Inflammatory macrophage treated with lipopolysaccharide for 1 hour (primary cell): ENCODE data around the gene SMYD1.
"Not testable (repeated sequence)": the region's sequence is repeated elsewhere in the genome, so short reads cannot be mapped to it uniquely, and the experiment has no call there.

Experiments
- DNase-seq, 2 donors: peaks; one replicate each; pipeline ENCODE4 v3.0.0-alpha.2; 2020 to 2022

Gene SMYD1

DNA sequence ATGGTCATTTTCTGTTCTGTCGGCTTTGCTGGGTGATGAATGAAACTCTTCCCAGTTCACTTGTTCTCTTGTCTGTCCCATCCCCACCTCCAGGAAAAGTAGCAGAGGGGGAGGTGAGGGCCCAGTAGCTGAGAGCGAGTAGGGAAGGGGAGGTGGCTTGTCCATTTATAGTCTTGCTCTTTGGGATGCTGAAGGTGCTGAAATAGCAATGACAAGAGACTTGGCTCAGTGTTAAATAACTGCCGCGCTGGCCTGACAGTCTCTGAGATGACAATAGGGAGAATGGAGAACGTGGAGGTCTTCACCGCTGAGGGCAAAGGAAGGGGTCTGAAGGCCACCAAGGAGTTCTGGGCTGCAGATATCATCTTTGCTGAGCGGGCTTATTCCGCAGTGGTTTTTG, at the start of gene SMYD1:
Gene SMYD1 (plus strand): TSS at position 228 of the 400 bp plus-strand sequence. CDS start 40 bp downstream, at position 268.
- no peak for DNase-seq

DNA sequence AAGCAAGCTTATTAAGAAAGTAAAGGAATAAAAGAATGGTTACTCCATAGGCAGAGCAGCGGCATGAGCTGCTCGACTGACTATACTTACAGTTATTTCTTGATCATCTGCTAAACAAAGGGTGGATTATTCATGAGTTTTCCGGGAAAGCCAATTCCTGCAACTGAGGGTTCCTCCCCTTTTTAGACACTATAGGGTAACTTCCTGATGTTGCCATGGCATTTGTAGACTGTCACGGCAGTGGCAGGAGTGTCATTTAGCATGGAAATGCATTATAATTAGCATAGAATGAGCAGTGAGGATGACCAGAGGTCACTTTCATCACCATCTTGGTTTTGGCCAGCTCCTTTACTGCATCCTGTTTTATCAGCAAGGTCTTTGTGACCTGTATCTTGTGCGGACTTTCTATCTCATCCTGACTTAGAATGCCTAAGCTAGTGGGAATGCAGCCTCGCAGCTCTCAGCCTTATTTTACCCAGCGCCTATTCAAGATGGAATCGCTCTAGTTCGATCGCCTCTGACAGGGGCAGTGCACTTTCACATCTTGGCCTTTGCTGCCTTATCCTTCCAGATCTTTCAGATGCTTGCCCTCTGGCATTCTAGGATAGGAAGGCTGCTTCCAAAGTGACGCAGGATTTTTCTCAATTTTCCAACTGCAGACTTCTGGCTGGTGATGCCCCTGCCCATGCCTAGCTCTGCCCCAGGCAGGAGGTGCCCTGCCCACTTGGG, 49.4 kb upstream of the SMYD1 start:
- not testable (repeated sequence) for DNase-seq

DNA sequence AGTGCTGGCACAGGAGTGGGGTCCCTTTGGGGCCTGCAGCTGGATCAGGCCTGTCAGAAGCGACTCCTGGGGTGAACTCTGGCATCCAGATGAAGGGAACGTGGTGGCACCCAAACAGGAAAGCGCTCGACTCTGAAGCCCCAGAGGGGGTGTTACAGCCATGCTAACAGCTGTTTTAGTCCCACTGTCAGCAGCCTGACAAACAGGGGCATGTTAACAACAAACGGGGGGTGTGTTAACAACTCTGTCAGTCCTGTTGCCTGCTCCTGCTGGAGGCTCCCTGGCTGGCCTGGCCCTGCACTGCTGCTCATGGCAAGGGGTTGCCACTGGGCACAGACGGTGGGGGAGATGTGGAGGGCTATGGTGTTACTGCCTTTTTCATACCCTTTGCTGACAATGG, 48.7 kb upstream of the SMYD1 start:
- no peak for DNase-seq

DNA sequence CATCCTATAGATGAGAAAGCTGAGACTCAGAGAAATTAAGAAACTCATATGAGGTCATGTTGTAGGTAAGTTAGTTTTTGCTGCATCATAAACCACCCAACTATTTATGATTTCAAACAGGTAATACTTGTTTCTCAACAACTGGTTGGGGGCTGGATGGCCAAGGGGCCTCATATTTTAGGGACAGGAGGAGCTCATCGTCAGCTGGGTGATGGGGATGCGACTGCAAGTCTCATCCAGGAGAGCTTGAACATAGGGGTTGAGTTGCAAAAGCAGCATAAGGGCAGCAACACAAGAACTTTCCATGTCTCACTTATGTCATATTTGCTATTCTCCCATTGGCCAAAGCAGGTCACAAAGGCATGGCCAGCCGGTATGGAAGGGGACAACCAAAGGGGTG, 47.6 kb upstream of the SMYD1 start:
- DNase-seq, result no peak

DNA sequence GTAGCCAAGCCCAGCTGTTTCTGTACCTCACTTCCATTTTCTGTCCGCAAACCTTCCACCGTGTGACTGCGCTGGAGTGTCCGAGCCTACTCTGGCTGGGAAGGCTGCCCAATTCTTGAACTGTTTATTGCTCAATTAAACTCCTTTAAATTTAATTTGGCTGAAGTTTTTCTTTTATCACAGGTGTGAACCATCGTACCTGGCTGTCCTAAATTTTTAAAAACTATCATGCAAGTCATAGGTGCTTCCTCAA, 45.0 kb upstream of the SMYD1 start:
- no peak for DNase-seq

DNA sequence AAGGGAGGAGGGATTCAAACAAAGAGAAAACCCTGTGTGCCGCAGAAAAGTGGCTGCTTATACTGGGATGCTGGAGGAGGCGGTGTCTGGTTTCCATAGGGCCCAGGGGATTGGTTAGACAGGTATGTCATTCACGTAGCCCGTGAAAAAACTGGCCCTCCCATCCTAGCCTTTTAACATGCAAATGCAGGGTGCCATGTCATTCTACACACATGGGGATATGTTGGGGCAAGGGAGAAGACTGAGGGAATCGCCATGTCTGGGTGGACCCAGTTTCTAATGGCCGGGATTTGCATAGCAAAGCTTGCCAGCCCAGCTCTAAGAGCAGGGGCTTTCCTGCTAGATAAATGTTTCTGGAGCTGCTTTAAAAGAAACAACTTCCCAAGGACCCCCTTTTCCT, 43.1 kb upstream of the SMYD1 start:
- DNase-seq, result no peak

DNA sequence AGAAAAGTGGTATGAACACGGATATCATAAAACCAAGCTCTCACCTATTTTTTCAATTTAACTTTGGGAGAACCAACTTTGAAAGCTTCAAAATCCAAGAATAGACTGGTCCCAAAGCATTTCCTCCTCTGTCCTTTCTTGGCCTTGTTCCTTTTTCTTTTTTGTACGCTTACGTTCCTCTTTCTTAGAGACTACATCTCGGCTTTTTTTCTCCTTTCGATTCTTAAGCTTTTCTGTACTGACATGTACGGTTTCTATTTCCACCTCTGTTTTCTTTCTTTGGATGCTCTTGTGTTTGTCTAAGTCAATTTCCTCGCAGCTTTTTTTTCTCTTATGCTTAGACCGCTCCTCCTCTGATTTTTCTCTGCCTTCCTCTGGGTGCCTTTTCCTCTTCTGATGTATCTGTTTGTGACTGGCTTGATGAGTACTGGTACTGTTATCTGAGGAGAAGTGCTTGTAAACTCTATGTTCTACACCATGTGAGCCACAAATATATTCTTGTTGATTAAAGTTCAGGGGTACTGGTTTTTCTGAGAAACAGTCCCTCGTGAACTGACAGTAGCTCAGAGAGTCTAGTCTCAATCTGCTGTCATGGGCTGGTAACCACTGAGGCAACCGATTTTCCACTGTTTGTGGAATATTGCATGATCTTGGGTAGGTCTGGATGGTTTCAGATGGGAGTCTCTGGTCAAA, 39.8 kb upstream of the SMYD1 start:
- DNase-seq, result peak; percentile 39 to 60

DNA sequence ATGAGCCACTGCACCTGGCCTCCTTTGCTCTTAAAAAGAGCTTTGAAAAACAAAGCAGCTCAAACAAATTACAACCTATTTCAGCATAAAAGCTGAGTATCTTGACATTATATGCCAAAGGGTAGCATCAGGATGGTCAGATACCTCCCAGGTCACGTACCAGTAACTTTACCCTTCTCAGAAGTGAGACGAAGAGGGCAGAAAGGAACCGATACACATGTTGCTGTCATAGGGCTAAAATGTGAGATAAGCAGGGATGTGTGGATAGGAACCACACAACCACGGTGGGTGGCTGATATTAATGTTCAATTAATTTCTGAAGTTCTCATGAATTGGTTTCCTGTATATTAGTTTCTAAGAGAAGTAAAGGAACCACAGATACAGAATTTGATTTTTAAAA, 38.7 kb upstream of the SMYD1 start:
- DNase-seq, result no peak

DNA sequence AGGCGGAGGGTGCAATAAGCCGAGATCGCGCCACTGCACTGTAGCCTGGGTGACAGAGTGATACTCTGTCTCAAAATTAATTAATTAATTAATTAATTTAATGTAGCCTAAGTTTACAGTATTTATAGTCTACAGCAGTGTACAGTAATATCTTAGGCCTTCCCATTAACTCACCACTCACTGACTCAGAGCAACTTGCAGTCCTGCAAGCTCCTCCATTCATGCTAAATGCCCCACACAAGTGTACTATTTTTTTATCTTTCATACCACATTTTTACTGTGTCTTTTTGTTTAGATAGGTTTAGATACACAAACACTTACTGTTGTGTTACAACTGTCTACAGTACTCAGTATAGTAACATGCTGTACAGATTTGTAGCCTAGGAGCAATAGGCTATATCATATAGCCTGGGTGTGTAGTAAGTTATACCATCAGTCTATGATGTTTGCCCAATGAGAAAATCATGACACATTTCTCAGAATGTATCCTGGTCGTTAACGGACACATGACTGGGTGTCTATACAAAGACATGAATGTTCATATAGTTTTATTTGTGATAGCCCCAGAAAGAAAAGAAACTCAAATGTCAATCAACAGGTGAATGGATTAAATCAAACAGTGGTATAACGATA, 35.4 kb upstream of the SMYD1 start:
- DNase-seq, result no peak

DNA sequence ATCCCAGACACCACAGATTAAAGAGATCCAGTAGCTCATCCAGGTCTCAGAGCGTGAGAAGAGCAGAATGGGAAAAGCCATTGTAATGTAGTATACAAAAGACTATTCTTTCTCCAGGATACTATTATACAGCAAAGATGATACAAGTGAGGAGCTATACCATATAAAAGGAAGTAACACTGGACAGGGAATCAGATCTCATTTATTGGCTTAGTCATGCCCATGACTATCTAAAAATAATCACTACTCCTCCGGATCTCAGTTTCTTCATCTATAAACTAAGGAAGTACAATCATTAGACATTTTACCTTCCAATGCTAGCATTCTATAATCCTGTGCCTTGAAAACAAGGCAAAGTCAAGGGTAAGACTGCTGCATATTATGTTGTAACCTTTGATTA, 31.4 kb upstream of the SMYD1 start:
- DNase-seq, result peak; percentile 31 to 65

DNA sequence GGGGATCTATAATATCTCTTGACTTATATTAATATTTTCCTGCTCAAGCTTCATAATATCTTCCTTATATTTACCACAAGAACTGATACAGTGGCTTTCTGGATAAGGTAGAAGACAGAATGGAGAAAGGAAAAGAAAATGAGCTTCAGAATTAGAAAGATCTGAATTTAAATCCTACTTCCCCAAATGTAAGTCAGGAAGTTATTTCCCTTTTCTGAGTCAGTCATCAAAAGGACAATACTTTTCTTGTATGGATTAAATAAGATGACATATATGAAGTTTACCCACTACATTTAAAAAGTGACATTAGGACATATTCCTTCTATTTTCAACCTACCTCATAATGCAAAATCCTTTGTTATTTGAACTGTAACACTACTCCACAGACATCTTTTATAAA, 31.0 kb upstream of the SMYD1 start:
- peak; percentile 27 to 44 for DNase-seq

DNA sequence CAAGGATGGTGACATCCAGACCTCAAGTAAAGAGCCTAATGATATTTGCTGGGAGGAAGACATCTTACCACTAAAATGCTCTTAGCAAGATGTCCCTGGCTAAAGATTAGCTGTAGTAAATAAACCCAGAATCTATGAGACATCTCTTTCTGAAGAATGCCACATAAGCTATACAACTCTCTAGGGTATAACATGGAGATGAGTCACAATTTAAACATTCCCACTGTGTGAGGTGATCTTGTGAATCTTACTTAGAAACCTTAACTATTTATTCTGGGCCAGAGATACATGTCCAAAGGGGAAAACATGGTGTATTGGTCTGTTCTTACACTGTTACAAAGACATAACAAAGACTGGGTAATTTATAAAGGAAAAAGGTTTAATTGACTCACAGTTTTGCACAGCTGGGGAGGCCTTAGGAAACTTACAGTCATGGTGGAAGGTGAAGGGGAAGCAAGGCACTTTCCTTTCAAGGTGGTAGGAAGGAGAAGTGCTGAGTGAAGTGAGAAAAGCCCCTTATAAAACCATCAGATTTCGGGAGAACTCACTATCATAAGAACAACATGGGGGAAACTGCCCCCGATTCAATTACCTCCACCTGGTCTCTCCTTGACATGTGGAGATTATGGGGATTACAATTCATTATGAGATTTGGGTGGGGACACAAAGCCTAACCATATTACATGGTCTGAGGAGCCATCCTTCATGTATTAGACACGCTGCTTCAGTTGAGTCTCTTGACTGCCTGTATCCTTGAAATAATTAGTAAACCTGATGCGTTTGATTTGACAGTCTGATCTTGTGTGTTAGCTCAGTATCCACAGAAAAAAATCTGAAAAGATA, 29.1 kb upstream of the SMYD1 start:
- DNase-seq, result no peak

DNA sequence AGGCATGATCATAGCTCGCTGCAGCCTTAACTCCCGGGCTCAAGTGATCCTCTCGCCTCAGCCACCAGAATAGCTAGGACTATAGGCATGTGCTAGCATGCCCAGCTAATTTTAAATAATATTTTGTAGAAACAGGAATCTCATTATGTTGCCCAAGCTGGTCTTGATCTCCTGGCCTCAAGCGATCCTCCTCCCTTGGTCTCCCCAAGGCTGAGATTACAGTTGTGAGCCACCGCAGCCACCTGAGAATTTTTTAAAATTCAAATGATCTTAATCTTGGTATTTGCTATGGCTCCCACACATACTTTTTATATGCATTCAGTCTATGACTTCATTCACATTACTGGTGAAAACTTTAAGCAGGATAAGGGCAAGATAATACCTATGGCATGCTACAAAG, 25.1 kb upstream of the SMYD1 start:
- no peak for DNase-seq

DNA sequence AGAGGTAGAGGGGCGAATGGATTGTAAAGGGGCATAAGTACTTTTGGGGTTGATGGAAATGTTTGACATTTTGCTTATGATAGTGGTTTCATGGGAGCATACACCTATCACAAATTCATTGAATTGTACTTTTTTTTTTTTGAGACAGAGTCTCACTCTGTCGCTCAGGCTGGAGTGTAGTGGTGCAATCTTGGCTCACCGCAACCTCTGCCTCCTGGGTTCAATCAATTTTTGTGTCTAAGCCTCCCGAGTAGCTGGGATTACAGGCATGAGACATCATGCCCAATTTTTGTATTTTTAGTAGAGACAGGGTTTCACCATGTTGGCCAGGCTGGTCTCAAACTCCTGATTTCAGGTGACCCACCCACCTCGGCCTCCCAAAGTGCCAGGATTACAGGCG, 22.1 kb upstream of the SMYD1 start:
- not testable (repeated sequence) for DNase-seq

DNA sequence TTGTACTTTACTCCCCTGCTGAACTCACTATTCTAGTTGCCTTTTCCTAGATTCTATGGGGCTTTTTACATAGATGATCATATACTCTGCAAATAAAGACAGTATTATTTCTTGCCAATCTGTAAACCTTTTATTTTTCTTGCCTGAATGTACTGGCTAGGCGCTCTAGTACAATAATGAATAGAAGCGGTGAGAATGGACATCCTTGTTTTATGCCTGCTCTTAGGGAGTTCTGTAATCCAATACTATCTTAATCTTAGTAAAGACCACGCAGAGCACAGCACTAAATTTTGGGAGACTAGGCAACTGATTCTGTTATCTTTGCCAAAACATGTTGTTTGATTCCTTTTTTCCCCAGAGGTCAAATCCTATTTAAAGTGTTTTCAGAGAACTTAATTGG, 19.1 kb upstream of the SMYD1 start:
- no peak for DNase-seq

DNA sequence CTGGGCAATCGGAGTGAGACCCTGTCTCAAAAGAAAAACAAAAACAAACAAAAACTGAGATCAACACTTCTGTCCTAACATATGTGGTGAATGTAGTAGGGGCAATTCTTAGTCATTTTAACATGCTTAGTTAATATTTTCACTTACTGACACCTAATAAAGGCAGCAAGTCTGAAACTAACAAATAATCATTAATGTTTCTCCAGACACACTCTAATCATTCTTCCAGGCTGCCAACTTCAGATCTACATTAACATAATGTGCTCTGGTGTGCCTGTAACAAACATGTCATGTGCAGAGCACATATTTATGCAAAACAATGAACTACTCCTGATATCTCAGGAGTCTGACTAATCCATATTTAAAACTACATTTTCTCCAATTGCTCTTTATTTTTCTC, 18.0 kb upstream of the SMYD1 start:
- DNase-seq, result no peak

DNA sequence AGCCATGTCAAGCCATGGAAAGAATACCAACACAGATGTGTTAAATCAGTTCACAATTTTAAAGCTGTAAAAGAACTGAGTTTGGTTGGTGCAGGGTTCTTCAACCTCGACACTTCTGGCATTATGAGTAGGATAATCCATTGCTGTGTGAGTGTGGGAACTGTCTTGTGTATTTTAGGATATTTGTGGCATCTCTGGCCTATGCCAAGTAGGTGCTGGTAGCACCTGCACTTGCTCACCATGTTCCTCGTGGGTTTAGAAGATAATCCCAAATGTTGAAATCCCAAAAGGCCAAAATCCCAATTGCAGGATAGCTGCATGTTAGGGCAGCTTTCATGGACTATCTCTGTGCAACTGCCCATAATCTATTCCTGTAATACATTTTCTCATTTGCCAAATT, 15.8 kb upstream of the SMYD1 start:
- DNase-seq, result no peak

DNA sequence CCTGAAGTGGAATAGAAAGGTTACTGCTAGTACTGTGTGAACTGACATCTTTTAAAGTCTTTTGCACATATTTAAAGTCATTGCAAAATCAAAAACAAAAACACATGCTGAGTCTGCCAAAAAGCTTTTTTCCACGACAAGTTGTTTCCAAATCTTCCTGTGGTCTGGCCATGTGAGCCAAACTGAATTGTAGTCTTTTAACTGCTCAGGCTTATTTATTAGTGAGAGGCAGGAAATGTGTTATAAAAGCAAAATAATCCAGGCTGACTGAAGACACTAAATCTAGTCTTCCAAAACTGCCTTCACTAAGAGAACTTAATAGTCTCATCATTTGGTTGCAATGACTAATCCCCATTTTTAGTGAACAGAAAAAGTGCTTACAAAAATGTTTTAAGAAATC, 14.3 kb upstream of the SMYD1 start:
- DNase-seq, result peak; percentile 21 to 23

DNA sequence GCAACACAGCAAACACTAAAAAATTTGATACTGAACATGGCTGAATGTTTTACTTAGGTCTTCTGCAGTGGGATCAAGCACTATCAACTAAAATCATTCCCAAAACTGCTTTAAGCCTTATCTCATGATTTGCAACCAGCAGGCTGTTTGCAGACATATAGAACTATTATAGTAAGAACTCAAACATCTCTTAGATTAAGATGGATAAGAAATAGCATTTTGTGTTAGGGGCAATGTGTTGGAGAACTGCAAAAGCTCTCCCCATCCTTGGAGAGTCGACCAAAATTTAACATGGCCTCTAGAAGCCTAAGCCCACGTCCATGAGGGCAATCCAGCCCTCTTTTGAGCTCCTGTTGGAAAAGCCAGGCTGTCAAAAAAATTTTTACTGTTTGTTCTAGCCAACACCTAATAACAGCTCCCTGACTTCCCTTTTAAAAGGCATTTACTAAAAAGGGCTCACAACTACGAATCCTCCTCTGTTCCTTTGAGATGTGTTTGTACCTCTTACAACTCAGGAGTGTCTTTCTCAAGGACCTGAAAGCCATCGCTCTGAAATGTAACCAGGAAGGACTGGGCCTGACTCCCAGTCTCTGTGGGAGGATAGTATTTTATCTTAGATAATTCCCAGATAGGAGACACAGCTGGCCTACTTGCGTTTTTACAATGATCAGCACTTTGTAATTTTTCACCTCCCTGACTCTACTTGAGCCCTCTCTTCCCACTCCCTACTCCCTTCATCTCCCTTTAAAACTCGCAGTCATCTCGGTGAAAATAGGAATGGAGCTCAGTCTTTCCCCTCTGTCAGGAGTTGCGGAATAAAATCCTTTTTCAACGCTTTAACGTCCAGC, 13.5 kb upstream of the SMYD1 start:
- DNase-seq, result peak; percentile 56 to 60

DNA sequence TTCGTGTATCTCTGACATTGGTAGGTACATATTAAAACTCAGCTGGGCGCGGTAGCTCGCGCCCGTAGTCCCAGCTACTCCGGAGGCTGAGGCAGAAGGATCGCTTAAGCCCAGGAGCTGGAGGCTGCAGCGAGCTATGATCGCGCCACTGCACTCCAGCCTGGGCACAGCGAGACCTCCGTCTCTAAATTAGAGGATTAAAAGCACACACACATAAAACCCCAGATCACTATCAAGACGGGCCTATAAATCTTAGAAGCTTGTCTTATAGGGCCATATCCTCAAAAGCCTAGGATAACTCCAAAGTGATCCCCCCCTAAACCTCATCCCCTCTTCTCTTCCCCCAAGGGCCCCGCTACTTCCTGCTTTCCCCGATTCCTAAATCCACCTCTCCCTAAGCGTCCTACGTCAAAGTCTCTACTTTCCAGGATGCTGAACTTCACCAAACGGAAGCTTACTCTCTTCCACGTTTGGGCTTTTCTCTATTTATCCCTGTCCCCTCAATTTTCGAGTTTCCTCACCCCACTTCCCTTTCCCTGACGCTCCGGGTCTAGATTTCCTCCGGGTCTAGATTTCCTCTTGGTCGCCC, 12.7 kb upstream of the SMYD1 start:
- peak in 1 of 2 donors; percentile 47 for DNase-seq

DNA sequence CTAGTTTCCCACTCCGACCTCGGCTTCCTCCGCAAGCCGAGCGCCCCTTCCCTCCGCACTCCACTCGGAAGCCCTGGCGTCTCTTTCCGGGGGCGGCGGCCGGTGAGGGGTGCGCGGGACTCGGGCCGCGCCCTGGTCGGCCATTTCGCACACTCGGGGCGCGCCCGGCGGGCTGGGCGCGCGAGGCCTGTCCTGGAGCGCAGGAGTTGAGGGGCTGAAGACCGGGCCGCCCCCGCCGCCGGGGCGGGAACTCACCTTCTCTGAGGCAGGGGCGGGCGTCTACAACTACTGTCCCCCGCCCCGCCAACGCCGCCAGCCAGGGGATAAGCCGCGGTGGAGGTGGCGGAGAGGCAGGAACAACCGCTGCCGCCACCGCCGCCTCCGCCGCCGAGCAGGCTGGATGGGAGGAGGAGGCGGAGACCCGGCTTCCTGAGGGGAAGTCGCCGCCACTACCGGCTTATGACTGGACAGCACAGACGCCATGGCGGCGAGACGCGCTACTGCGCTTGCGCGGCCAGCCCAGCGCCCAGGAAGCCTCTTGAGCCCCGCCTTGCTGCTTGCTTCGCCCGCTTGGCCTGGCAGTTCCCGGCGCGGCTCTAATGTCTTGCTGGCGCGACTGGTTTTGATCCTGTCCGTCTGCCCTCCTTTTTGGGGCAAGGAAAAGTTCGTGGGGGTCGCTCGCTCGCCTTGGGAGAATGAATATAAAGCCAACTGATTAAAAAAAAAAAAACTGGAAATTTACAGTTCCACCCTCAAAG, 12.1 kb upstream of the SMYD1 start, which contains the start of gene KRCC1:
Gene KRCC1 (minus strand): TSS at position 413 of the 758 bp plus-strand sequence. CDS start 27,220 bp downstream, outside the sequence.
- peak; percentile 95 to 96 for DNase-seq
